Mucosa of rectum (tissue), 2 donors: ENCODE data around the gene ETFDH.
"Not testable (repeated sequence)": the region's sequence is repeated elsewhere in the genome, so short reads cannot be mapped to it uniquely, and the experiment has no call there.

Source experiments
- H3K27ac ChIP-seq, 2 donors: one replicate each; pipeline ENCODE4 v1.7.0; 2013; ENCODE audit warnings: inconsistent platforms in 2 of 2, low read depth in 2 of 2, low read length in 2 of 2
- H3K27me3 ChIP-seq, 2 donors: one replicate each; pipeline ENCODE4 v1.7.0; 2013; ENCODE audit warnings: low read length in 2 of 2; ENCODE audit not compliant: control insufficient read depth in 2 of 2, insufficient read depth in 2 of 2
- H3K36me3 ChIP-seq, 2 donors: one replicate each; pipeline ENCODE4 v1.7.0; 2013; ENCODE audit warnings: low read length in 2 of 2; ENCODE audit not compliant: control insufficient read depth in 2 of 2, insufficient read depth in 2 of 2
- H3K4me1 ChIP-seq, 2 donors: one replicate each; pipeline ENCODE4 v1.7.0; 2013; ENCODE audit warnings: low read length in 2 of 2, mild to moderate bottlenecking in 1 of 2; ENCODE audit not compliant: control insufficient read depth in 2 of 2, insufficient read depth in 2 of 2
- H3K4me3 ChIP-seq, 2 donors: one replicate each; pipeline ENCODE4 v1.7.0; 2013; ENCODE audit warnings: low read length in 2 of 2
- H3K9ac ChIP-seq, 2 donors: one replicate each; pipeline ENCODE4 v1.7.0; 2013; ENCODE audit warnings: low read length in 2 of 2, low read depth in 1 of 2, mild to moderate bottlenecking in 1 of 2
- H3K9me3 ChIP-seq, 2 donors: one replicate each; pipeline ENCODE4 v1.7.0; 2013; ENCODE audit warnings: low read length in 2 of 2; ENCODE audit not compliant: control insufficient read depth in 2 of 2
- donor health status: healthy.
- donor health status: Normal muscosa, but diverticular disease.

The ETFDH gene

GRCh38 chr4:158657291-158657690, 14.8 kb upstream of the ETFDH start:
- no peaks in the 10 kb centered on the region for H3K27me3 ChIP-seq
- H3K4me3 ChIP-seq: no peak overlapping the region
- H3K9me3 ChIP-seq: no peaks in the 10 kb centered on the region
- H3K9ac ChIP-seq: no peak overlapping the region
- H3K27ac ChIP-seq: no peak overlapping the region
- no peaks in the 10 kb centered on the region for H3K4me1 ChIP-seq
- no peaks in the 10 kb centered on the region for H3K36me3 ChIP-seq

GRCh38 chr4:158663255-158663654, 8.8 kb upstream of the ETFDH start:
- not testable (repeated sequence) for H3K9ac ChIP-seq, H3K4me1 ChIP-seq, H3K27me3 ChIP-seq, H3K9me3 ChIP-seq, H3K36me3 ChIP-seq, H3K27ac ChIP-seq, H3K4me3 ChIP-seq

GRCh38 chr4:158663707-158664625, 8.1 kb upstream of the ETFDH start:
- H3K4me3 ChIP-seq, H3K36me3 ChIP-seq, H3K4me1 ChIP-seq, H3K27ac ChIP-seq, H3K27me3 ChIP-seq, H3K9ac ChIP-seq, H3K9me3 ChIP-seq: not testable (repeated sequence)

- Histone ChIP-seq H3K9me3 (no peaks in the 10 kb centered on the region), H3K4me1 (no peaks in the 10 kb centered on the region), H3K4me3 (no peak overlapping the region), H3K36me3 (no peaks in the 10 kb centered on the region), H3K27me3 (no peaks in the 10 kb centered on the region), H3K9ac (no peak overlapping the region), H3K27ac (no peak overlapping the region)
Observed at GRCh38 chr4:158664806-158665205, 7.3 kb upstream of the ETFDH start.

- no peaks in the 10 kb centered on the region for H3K27me3 ChIP-seq
- no peaks in the 10 kb centered on the region for H3K9me3 ChIP-seq
- no peak overlapping the region for H3K4me3 ChIP-seq
- H3K36me3 ChIP-seq: no peaks in the 10 kb centered on the region
- peaks cover 5 to 8% of the 10 kb centered on the region in 2 donors for H3K4me1 ChIP-seq
- no peak overlapping the region for H3K27ac ChIP-seq
- H3K9ac ChIP-seq: no peak overlapping the region
Observed at GRCh38 chr4:158666892-158667291, 5.2 kb upstream of the ETFDH start.

- no peaks in the 10 kb centered on the region for H3K9me3 ChIP-seq
- no peak overlapping the region for H3K4me3 ChIP-seq
- H3K27me3 ChIP-seq: no peaks in the 10 kb centered on the region
Observed at GRCh38 chr4:158667651-158668198, 4.4 kb upstream of the ETFDH start.

GRCh38 chr4:158669310-158669709, 2.8 kb upstream of the ETFDH start:
- Histone ChIP-seq H3K4me1 (peaks cover 11 to 12% of the 10 kb centered on the region in 2 donors), H3K4me3 (no peak overlapping the region), H3K9ac (no peak overlapping the region), H3K27ac (no peak overlapping the region), H3K36me3 (no peaks in the 10 kb centered on the region), H3K27me3 (no peaks in the 10 kb centered on the region), H3K9me3 (no peaks in the 10 kb centered on the region)

More at GRCh38 chr4:158667651-158668198, 4.4 kb upstream of the ETFDH start:
- Histone ChIP-seq H3K4me1 (peaks cover 7 to 9% of the 10 kb centered on the region in 2 donors), H3K9ac (no peak overlapping the region), H3K27ac (no peak overlapping the region), H3K36me3 (no peaks in the 10 kb centered on the region)

- peak overlapping the region; percentile 96 to 99 for H3K27ac ChIP-seq
- peaks cover 11 to 12% of the 10 kb centered on the region in 2 donors for H3K4me1 ChIP-seq
- H3K9me3 ChIP-seq: no peaks in the 10 kb centered on the region
- peak overlapping the region; percentile 88 to 99 for H3K9ac ChIP-seq
- peak overlapping the region; percentile 97 to 99 for H3K4me3 ChIP-seq
- peaks cover 0 to 3% of the 10 kb centered on the region in 2 donors for H3K36me3 ChIP-seq
- H3K27me3 ChIP-seq: no peaks in the 10 kb centered on the region
Observed at GRCh38 chr4:158670975-158671664, 976 bp upstream of the ETFDH start.

- H3K9ac ChIP-seq: peak within 1 kb of the TSS; percentile 88 to 99
- peak within 1 kb of the TSS; percentile 96 to 99 for H3K27ac ChIP-seq
- H3K27me3 ChIP-seq: no peaks in the 10 kb centered on the region
- H3K9me3 ChIP-seq: no peaks in the 10 kb centered on the region
- H3K4me3 ChIP-seq: peak within 1 kb of the TSS; percentile 97 to 99
- H3K4me1 ChIP-seq: peaks cover 11 to 12% of the 10 kb centered on the region in 2 donors
- peaks cover 0 to 3% of the 10 kb centered on the region in 2 donors for H3K36me3 ChIP-seq
Observed at GRCh38 chr4:158671665-158671914, 506 bp upstream of the ETFDH start, which contains the start of gene C4orf46. C4orf46 (minus strand) TSS chr4:158671887; CDS start chr4:158671801, 86 bp downstream.

- Histone ChIP-seq H3K27me3 (no peaks in the 10 kb centered on the region), H3K4me3 (no peak overlapping the region), H3K4me1 (peaks cover 11 to 12% of the 10 kb centered on the region in 2 donors), H3K36me3 (peaks cover 0 to 3% of the 10 kb centered on the region in 2 donors), H3K9me3 (no peaks in the 10 kb centered on the region), H3K27ac (no peak overlapping the region), H3K9ac (no peak overlapping the region)
Observed at GRCh38 chr4:158673633-158674032, 1.5 kb downstream of the ETFDH start.
